GM19467 (cell line): ENCODE data around the gene PCDHGA7.
"Not testable (repeated sequence)": the region's sequence is repeated elsewhere in the genome, so short reads cannot be mapped to it uniquely, and the experiment has no call there.

Source experiments
- ATAC-seq: cut with Tn5 transposase; IDR thresholded peaks from one replicate; pipeline ENCODE4 v1.9.1; 2021; ENCODE audit warnings: mild to moderate bottlenecking, moderate library complexity; ENCODE audit not compliant: unreplicated experiment

Gene PCDHGA7

GRCh38 chr5:141422742-141423291 is 40.3 kb downstream of the PCDHGA7 start:
- no peak for ATAC-seq

- no peak for ATAC-seq
These were observed 45.4 kb downstream of the PCDHGA7 start for GRCh38 chr5:141427783-141428426.

- peak; percentile 90 for ATAC-seq
These were observed 48.0 kb downstream of the PCDHGA7 start, which contains the start of gene PCDHGA12 for GRCh38 chr5:141430332-141431113. Gene PCDHGA12, plus strand, starts transcription at chr5:141430507. Its CDS starts 253 bp downstream, at chr5:141430760.

- no peak for ATAC-seq
These were observed 48.7 kb downstream of the PCDHGA7 start for GRCh38 chr5:141431286-141431685.

GRCh38 chr5:141432308-141432707 is 49.8 kb downstream of the PCDHGA7 start:
- not testable (repeated sequence) for ATAC-seq

GRCh38 chr5:141432726-141433125 is 50.2 kb downstream of the PCDHGA7 start:
- not testable (repeated sequence) for ATAC-seq

- no peak for ATAC-seq
These were observed 51.5 kb downstream of the PCDHGA7 start for GRCh38 chr5:141434006-141434405.
